Measurements from ENCODE around the gene ITPK1.
A peak's percentile ranks its signal among the peaks of the same experiment; 100 is the strongest.

The ITPK1 gene

DNA sequence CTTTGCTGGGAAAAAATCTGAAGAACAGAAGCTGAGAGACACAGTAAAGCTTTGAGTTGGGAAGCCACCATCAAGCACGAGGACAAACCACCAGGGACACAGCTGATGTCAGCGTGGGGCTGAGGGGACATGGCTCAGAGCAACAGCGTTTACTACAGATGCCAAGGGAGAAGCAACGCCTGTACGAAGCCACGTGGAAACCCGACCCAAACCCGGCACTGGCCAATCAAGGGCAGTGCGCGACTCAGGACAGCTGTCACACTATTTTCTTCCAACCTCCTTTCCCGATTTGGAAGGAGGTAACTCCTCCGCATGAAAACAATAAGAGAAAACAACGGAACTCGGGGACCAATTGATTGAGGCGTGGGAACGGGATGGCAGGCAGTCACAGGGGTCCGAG is 213.0 kb downstream of the ITPK1 start:
- H3K36me3 Mint-ChIP-seq: no peaks in the 10 kb centered on the region
- H3K27me3 Mint-ChIP-seq: no peaks in the 10 kb centered on the region
- H3K9me3 Mint-ChIP-seq: no peaks in the 10 kb centered on the region
- peak overlapping the region; percentile 61 for H3K27ac Mint-ChIP-seq
- H3K4me3 Mint-ChIP-seq: peak overlapping the region; percentile 58
- peaks cover 39% of the 10 kb centered on the region for H3K4me1 Mint-ChIP-seq

DNA sequence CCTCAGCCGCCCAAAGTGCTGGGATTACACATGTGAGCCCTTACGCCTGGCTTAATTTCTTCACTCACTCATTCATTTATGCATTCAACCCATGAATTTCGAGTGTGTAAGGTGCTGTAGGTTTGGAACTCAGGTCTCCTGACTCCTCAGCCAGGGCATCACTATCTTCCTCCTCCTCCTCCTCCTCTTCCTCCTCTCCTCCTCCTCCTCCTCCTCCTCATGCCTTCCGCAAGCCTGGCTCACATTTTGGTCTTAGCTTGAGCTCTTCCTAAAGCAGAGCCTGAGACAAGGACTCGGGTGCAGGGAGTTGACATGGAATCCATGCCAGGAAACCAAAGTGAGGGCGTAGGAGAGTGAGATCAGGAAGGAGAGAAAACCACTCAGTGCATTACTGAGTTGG is 213.5 kb downstream of the ITPK1 start:
- Mint-ChIP-seq H3K36me3 (no peaks in the 10 kb centered on the region), H3K9me3 (no peaks in the 10 kb centered on the region), H3K27me3 (no peaks in the 10 kb centered on the region), H3K27ac (no peak overlapping the region), H3K4me3 (no peak overlapping the region), H3K4me1 (peaks cover 36% of the 10 kb centered on the region)

DNA sequence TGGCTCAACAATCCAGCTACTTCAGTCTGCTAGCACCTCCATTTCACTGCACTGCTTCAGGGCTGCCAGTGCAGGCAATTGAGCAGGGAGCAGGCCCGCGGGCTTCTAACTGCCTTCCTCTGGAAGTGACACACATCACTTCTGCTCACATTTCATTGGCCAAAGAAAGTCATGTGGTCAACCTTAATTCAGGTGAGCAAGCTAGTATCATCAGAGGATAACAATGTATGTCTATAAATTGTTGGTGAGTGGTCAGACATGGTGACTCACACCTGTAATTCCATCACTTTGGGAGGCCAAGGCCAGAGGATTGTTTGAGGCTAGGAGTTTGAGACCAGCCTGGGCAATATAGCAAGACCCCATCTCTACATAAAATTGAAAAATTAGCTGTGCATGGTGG is 215.1 kb downstream of the ITPK1 start:
- Mint-ChIP-seq H3K27ac (no peak overlapping the region), H3K27me3 (peaks cover 4% of the 10 kb centered on the region), H3K4me1 (peaks cover 36% of the 10 kb centered on the region), H3K9me3 (no peaks in the 10 kb centered on the region), H3K36me3 (no peaks in the 10 kb centered on the region), H3K4me3 (no peak overlapping the region)

GRCh38 chr14:92898566-92899131 is 217.1 kb downstream of the ITPK1 start:
- peaks cover 28% of the 10 kb centered on the region for H3K4me1 Mint-ChIP-seq
- H3K4me3 Mint-ChIP-seq: peak overlapping the region; percentile 71
- peaks cover 5% of the 10 kb centered on the region for H3K9me3 Mint-ChIP-seq
- no peaks in the 10 kb centered on the region for H3K36me3 Mint-ChIP-seq
- H3K27me3 Mint-ChIP-seq: peaks cover 6% of the 10 kb centered on the region
- H3K27ac Mint-ChIP-seq: no peak overlapping the region

DNA sequence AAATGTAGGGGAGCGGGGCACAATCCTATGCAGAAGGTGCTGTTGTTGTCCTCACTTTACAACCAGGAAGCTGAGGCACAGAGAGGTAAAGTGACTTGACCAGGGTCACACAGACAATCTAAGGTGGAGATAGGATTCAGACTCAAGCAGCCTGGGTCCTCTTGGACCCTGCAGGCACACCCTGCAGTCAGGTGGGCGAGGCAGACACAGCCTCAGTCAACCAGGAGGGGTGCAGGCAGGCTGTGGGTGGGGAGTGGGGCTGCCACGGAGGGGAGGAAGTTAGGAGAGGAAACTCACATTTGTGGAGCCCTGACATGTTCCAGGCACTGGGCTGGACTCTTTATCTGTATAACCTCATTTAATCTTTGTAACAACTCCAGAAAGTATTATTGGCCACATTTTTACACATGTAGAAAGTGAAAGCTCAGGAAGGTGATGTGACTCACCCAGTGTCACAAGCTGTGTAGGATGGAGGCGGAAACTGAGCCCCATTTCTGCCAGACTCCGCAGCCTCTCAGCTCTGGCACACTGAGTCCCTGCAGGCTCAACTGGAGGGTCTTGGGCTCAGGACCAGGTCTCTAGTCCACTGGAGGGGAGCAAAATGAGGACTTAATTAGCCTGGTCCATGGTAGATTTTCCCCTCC is 217.7 kb downstream of the ITPK1 start:
- peaks cover 6% of the 10 kb centered on the region for H3K27me3 Mint-ChIP-seq
- H3K4me1 Mint-ChIP-seq: peaks cover 24% of the 10 kb centered on the region
- no peaks in the 10 kb centered on the region for H3K36me3 Mint-ChIP-seq
- H3K9me3 Mint-ChIP-seq: peaks cover 8% of the 10 kb centered on the region
- H3K27ac Mint-ChIP-seq: peak overlapping the region; percentile 68
- peak overlapping the region; percentile 71 for H3K4me3 Mint-ChIP-seq

GRCh38 chr14:92895352-92895878 is 220.3 kb downstream of the ITPK1 start:
- Mint-ChIP-seq H3K4me3 (no peak overlapping the region), H3K27me3 (peaks cover 6% of the 10 kb centered on the region), H3K36me3 (no peaks in the 10 kb centered on the region), H3K9me3 (peaks cover 12% of the 10 kb centered on the region), H3K27ac (no peak overlapping the region), H3K4me1 (peaks cover 22% of the 10 kb centered on the region)

- H3K27ac Mint-ChIP-seq: peak overlapping the region; percentile 14
- H3K27me3 Mint-ChIP-seq: peaks cover 6% of the 10 kb centered on the region
- peaks cover 12% of the 10 kb centered on the region for H3K9me3 Mint-ChIP-seq
- H3K36me3 Mint-ChIP-seq: no peaks in the 10 kb centered on the region
- H3K4me1 Mint-ChIP-seq: peaks cover 12% of the 10 kb centered on the region
- H3K4me3 Mint-ChIP-seq: no peak overlapping the region
Measured at GRCh38 chr14:92892589-92892988, 223.1 kb downstream of the ITPK1 start.

- Mint-ChIP-seq H3K27me3 (peaks cover 2% of the 10 kb centered on the region), H3K9me3 (peaks cover 12% of the 10 kb centered on the region), H3K36me3 (no peaks in the 10 kb centered on the region), H3K4me3 (no peak overlapping the region), H3K4me1 (peaks cover 12% of the 10 kb centered on the region), H3K27ac (no peak overlapping the region)
Measured at GRCh38 chr14:92890830-92891588, 224.7 kb downstream of the ITPK1 start.

- no peak overlapping the region for H3K4me3 Mint-ChIP-seq
- H3K36me3 Mint-ChIP-seq: no peaks in the 10 kb centered on the region
- H3K27ac Mint-ChIP-seq: no peak overlapping the region
- H3K27me3 Mint-ChIP-seq: peaks cover 2% of the 10 kb centered on the region
- peaks cover 12% of the 10 kb centered on the region for H3K4me1 Mint-ChIP-seq
- H3K9me3 Mint-ChIP-seq: peaks cover 9% of the 10 kb centered on the region
Measured at GRCh38 chr14:92888896-92889295, 226.8 kb downstream of the ITPK1 start.

DNA sequence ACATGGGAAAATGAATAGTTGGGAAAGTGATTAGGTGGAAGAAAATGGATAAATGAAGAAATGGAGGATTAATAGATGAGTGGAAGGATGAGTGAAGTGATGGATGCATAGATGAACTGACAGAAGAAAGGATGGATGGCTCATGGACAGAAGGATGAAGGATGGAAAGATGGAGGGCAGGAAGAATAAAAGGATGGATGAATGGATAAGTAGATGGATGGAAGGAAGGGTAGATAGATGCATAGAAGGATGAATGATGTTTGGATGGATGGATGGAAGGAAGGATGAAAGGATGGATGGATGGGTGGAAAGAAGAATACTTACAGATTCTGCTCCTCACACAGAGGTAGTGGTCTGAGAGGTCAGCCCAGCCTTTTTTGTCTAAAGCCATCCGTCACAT is 228.6 kb downstream of the ITPK1 start:
- Mint-ChIP-seq H3K4me3 (no peak overlapping the region), H3K4me1 (no peaks in the 10 kb centered on the region), H3K9me3 (no peaks in the 10 kb centered on the region), H3K27me3 (peaks cover 2% of the 10 kb centered on the region), H3K27ac (no peak overlapping the region), H3K36me3 (no peaks in the 10 kb centered on the region)
